GM13976 (cell line): ENCODE results near the gene GATC.
A peak's percentile ranks its signal among the peaks of the same experiment; 100 is the strongest.
"Not testable (repeated sequence)": the region's sequence is repeated elsewhere in the genome, so short reads cannot be mapped to it uniquely, and the experiment has no call there.

Experiments used
- DNase-seq: peaks from one replicate; pipeline ENCODE4 v3.0.0; 2012; ENCODE audit warnings: low spot score
- in situ Hi-C: fragments of 300-500 bp; cut with MboI; formaldehyde crosslinking; loops from one replicate; pipeline ENCODE4 v1.12.0; 2022; ENCODE audit warnings: low sequenced_read_pairs, mixed read lengths, inconsistent platforms; ENCODE audit not compliant: unreplicated experiment
- TF ChIP-seq, protein P1 (sequence below): IDR thresholded peaks from 2 replicates; pipeline ENCODE4 v1.5.1; 2012; ENCODE audit warnings: borderline replicate concordance, mild to moderate bottlenecking; ENCODE audit not compliant: insufficient read depth; ENCODE audit errors: extremely low read depth, missing control alignments, control extremely low read depth

The GATC gene

GRCh38 chr12:120447992-120448391, 1.7 kb downstream of the GATC start:
- in situ Hi-C loops: no loop called here
- DNase-seq: no peak
- TF ChIP-seq, protein P1, sequence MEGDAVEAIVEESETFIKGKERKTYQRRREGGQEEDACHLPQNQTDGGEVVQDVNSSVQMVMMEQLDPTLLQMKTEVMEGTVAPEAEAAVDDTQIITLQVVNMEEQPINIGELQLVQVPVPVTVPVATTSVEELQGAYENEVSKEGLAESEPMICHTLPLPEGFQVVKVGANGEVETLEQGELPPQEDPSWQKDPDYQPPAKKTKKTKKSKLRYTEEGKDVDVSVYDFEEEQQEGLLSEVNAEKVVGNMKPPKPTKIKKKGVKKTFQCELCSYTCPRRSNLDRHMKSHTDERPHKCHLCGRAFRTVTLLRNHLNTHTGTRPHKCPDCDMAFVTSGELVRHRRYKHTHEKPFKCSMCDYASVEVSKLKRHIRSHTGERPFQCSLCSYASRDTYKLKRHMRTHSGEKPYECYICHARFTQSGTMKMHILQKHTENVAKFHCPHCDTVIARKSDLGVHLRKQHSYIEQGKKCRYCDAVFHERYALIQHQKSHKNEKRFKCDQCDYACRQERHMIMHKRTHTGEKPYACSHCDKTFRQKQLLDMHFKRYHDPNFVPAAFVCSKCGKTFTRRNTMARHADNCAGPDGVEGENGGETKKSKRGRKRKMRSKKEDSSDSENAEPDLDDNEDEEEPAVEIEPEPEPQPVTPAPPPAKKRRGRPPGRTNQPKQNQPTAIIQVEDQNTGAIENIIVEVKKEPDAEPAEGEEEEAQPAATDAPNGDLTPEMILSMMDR: no peak

GRCh38 chr12:120452524-120452923, 6.3 kb downstream of the GATC start:
- in situ Hi-C loops, DNase-seq: not testable (repeated sequence)

- DNase-seq: no peak
- in situ Hi-C loops: no loop called here
- TF ChIP-seq, protein P1: no peak
Observed at GRCh38 chr12:120453060-120453750, 7.0 kb downstream of the GATC start.

DNA sequence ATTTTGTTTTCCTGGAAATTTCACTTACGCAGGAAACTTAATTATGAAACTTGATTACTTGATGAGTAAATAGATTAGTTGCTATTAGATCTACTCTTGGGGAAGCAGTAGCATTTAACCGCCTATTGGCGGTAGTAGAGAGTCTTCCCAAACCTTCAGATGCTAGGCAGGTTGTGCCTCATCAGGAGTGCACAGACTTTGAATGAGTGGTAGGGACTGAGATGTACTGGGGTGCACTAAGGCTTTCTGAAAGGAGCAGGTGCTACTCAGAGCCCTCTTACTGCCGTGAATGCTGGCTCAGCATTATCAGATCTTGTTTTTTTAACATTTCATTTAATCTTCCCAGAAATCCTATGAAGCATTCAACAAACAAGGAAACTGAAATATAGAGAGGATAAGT, 7.7 kb downstream of the GATC start:
- TF ChIP-seq, protein P1: peak; percentile 11

DNA sequence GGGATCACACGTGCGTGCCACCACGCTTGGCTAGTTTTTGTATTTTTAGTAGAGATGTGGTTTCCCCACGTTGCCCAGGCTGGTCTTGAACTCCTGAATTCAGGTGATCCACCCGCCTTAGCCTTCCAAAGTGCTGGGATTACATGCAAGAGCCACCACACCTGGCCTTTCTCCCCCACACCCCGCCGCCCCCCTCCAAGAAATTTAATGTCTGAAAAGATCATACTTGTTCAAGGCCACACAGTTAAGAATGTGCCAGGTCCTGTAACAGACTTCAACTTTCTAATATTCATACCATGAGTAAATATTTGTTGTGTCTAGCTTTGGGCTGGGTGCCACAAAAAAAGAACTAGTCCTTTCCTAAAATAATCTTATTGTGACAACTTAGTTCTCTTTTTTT, 9.1 kb downstream of the GATC start:
- TF ChIP-seq, protein P1: no peak
- DNase-seq: no peak
- in situ Hi-C loops: no loop called here

More for the DNA sequence above, 7.7 kb downstream of the GATC start:
- in situ Hi-C loops: no loop called here
- DNase-seq: peak; percentile 60

DNA sequence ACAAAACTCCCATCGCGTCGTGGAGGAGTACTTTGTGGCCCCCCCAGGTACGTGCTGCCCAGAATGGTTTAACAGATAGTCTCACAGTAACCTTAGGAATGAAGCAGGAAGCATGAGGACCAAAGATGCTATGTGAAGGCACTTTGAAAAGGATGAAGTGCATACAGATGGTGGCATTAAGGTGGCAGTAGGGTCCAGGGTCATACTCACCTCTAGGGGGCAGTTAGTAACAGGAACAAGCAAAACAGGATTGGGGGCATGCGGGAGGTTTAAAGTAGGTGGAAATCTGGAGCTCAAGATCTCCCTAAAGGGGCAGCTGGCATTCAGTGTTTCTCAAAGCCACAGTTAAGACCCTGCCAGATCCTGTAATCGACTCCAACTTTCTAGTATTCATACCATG, 10.9 kb downstream of the GATC start:
- TF ChIP-seq, protein P1: no peak
- in situ Hi-C loops: no loop called here
- no peak for DNase-seq

DNA sequence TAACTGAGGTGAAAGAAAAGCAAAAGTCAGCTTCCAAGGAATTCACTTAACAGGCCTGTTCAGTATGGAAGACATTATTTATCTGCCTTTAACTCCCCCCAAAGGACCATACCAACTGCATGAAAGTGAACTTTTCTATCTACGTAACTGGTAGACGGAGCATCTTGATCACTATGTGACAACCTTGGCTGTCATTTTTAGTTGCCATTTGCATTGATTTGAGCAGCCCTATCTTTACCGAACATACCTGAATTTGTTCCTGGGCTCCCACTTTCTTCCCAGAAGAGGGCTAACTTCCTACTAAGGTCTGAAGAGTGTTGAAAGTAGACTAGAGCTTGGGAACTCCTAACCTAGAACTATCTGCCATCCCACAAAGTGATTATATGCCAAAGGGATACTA, 13.9 kb downstream of the GATC start:
- DNase-seq: no peak
- in situ Hi-C loops: no loop called here
- TF ChIP-seq, protein P1: no peak
